Occipital lobe (tissue), 2 donors: ENCODE results near the gene NR2E1. TPM values are rescaled to one million over a fixed set of nuclear protein-coding genes. Genes with fewer than 3 reads are reported as not detected.

ENCODE experiments used
- DNase-seq: peaks from one replicate; lab custom pipeline; 2025; lab: John Stamatoyannopoulos, UW
- total RNA-seq: library from RNA; depleted of rRNA; stranded (reverse); fragments of >200 nt; gene quantifications from one replicate; pipeline ENCODE4 v1.2.3, GENCODE V29; 2014

NR2E1 gene
- total RNA-seq, 1 donor from 2014 or later = 9.8 TPM

GRCh38 chr6:108156180-108156937, 9.5 kb upstream of the NR2E1 start:
- no peak for DNase-seq

DNA sequence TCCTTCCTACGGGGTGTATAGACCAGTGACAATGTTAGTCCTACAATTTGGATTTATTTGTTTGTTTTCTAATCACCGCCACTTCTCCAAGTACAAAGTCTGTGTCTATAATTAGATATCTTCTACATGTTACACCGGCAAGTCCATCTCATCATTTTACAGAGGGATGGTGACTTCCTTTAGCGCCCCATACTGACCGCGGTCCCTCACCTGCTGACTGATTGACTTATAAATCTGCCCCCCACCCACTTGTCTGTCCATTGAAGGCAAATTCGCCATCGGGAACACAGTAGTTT, 8.9 kb upstream of the NR2E1 start:
- no peak for DNase-seq

DNA sequence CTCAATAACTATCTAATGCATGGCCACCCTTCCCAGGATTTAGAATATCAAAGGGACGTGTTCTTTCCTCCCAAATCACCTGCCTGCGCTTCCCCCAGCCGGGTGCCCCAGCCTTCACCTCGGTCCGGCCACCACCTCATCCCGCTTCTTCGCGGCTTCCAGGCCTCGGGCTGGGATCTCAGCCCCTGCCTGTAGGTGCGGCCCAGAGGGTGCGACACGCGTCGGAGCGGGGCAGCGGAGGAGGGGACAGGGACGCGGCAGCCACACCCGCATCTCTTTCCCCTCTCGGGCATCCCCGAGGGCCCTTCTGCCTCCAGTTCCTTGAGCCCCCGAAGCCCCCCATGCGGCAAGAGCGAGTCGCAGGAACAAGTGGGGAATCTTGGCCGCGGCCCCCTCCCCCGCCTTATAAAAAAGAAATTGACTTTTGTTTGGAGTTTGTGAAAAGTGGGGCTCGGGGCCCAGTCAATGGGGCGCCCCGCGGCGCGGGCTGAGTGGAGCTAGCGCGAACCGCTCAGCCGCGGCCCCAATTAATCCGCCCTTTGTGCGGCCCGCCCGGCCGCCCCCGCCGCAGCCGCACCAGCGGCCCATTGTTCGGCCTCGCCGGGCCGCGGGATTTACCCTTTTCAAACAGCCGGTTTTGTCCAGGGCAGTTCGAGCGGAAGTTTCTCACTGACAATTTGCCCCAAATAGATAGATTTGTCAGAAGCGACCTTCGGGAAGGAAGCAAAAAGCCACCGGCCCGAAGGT, 8.4 kb upstream of the NR2E1 start:
- no peak for DNase-seq

GRCh38 chr6:108157981-108158525, 7.8 kb upstream of the NR2E1 start:
- DNase-seq = no peak

DNA sequence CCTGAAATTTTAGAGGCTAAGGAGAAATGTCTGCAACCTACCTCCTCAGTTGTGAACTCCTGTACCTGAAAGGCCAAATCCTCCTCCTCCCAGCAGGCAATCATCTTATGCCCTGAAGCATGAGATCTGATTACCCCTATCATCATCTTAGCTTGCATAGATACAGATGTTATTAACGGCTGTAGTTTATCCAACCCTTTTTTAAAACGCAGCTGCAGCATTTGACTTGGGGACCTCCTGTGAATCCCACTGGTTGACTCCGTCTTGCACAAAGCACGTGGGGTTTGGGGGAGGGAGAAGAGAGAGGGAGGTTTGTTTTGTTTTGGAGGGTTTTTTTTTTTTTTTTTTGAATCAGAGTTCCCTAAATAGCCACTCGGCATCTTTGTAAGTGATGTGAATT, 5.8 kb upstream of the NR2E1 start:
- no peak for DNase-seq

- DNase-seq = no peak
These were observed 4.0 kb upstream of the NR2E1 start for GRCh38 chr6:108161724-108162282.

DNA sequence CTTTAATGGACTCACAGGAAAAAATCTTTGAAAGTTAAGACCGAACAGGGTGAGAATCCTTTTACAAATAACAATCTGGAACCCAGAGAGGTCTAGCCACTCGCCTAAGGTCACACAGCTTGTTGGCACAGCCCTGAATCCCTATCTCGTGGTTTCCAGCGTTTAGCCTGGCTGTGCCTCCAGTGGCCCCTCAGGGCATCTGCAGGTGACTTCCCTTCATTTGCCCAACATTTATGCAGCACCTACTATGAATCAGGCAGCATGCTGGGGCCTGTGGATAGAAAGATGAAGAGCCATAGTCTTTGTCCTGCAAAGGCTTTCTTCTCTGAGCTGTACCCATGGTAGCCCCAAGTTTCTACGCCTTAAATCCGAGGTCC, 2.6 kb upstream of the NR2E1 start:
- DNase-seq = no peak

- DNase-seq = no peak
These were observed 1.9 kb upstream of the NR2E1 start for GRCh38 chr6:108163644-108164542.

DNA sequence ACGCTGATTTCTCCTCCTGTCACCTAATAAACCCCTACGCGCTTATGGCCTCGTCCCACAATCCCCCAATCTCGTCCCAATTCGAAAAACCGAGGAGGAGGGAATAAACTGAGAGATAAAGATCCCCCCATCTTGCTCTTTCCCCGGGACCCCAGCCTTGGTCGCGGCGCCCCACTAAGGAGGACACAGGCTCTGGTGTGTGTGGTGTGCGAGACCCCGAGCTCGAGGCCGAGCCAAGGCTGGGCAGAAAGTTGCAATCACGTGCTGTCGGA, 1.3 kb upstream of the NR2E1 start:
- no peak for DNase-seq

DNA sequence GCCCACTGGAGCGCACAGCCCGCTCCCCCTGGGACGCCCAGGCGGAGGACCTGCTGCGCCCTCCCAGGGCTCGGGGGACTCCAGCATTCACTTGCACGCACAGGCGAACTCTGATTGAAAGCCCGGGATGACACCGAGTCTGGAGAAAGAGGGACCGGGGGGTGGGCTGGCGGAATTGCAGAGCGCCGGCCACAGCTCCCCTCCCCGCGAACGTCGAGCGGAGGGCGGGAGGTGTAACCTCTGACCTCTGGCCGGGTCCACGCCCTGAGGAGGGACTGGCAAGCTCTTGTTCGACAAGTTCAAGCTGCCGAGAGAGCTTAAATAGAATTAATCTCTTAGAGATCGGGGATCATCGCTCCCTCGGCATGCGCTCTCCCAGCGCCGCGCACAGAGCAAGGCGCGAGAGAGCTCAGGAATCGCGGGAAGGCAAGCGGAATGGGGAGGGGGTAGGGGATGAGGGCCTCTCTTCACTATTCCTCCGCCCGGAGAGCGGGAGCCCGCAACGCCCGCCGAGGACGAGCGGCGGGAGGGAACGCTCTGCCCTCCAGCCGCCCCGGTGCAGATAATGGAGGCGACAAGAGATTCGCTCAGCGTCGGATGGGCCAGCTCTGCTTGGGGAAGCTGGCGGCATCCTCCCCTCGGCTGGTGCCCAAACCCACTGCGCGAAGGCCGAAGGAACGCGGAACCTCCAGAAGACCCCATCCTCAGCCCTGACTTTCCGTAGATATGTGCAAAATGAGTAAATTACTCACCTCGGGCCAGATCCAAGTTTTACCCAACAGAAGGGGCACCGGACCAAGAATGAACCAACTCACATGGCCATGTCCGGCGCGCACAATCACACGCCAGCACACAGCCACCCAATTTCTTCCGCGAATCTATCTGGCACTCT, 761 bp upstream of the NR2E1 start:
- no peak for DNase-seq

DNA sequence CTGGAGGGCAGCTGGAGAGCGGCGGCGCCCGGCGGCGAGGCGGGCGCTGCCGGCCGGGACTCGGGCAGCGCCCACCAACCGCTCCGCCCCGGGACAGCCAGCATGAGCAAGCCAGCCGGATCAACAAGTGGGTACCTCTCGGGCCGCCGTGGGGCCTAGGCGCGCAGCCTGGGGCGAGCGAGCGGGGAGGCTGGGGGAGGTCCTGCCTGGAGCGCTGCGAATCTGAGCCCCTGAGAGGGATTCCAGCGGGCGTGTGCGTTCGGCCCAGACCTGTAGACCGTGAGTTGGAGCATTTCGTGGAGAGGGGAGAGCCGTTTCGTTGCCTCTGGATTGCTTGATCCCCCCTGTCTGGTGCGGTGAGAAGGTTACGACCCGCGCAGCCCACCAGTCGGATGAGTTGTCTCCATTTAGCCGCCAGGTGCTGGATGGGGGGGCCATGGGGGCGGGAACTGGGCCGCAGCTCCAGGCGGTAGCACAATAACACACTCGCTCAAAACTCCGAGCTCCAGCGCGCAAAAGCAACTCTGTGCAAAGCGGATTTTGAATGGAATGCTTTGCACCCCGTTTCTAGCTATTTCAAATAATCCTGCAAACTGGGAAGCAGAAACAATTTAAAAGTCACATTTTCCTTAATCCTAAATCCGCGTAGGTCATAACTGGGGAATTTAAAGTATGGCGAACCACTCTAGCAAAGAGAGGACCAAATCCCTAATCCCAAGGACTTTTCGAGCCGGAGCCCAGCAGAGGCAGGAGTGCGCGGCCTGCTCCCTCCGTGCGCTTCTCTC, 1.0 kb downstream of the NR2E1 start:
- no peak for DNase-seq

DNA sequence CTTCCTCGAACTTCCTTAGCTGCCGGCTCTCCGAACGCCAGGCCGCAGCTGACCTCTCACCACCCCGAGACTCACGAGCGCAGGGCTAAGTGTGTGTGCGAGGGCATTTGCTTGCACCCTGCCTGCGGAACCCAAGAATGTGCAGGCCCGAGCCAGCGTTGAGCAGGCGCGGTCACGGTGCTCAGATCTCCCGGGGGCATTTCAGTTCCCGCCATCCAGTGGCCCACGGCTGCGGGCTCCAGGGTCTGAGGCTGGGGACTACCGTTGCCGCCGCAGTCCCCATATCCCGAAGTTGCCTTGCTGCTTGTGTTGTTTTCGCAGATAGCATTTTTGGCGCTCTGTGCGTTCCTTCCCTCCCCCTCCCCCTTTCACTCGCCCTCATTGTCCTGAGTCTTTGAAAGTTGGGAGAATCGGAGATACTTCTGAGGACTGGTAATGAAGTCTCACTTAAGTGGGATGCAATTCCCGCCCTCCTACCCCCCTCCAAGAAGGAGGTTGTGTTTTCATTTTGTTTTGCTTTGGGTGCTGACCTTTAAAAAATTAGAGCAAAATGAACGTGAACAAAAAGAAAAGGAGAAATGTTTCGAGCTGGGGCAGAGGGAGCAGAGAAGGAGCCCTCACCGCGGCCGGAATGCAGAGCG, 1.7 kb downstream of the NR2E1 start:
- DNase-seq = no peak

GRCh38 chr6:108168090-108168463, 2.3 kb downstream of the NR2E1 start:
- no peak for DNase-seq

DNA sequence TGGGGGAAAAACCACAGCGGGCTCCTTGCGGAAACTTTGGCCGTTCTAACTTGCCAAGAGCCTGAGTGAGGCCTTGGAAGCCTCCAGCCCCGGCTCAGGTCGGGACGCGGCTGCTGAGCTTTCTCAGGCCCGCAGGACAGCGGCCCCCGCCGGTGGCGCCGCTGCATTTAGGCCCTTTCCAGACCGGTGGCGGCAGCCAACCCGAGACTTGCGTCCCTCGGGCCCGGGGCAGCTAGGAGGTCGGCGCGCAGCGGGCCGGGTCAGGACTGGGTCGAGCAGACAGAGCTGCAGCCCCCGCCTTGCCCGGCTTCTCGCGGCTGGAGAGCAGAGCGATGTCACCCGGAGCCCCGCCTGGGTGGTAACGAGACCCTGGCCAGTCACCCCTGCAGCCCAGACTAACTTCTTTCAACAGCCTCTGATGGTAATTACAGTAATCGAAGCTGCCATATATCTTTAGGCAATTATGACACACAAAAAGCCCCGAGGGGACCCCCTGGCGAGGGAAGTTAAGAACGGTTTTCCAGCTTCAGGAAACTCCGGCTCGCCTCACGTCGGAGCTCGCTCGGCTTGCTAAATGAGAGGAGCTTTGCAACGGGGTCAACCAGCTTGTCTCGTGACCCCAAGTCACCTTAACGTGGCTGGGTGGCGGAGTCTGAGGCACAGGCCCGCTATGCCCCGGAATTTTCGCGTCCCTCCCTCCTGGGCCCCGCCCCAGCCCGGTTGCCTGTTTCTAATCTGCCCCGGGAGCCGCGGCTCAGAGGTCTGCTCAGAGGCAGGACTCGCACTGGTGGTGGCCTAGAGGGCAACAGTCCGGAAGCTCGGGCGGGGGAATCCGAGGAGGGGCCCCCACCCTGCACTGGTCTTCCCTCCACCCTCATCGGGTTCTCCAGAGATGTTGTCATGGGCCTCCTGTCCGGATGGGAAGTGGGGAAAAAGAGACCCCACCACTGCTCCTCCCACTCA, 3.0 kb downstream of the NR2E1 start:
- peak; percentile 23 for DNase-seq

- no peak for DNase-seq
These were observed 3.9 kb downstream of the NR2E1 start for GRCh38 chr6:108169464-108170331.

- no peak for DNase-seq
These were observed 4.8 kb downstream of the NR2E1 start for GRCh38 chr6:108170332-108171290.
